Retina (tissue), 1 donor: ENCODE results near the gene COG4.
"Not testable (repeated sequence)": the region's sequence is repeated elsewhere in the genome, so short reads cannot be mapped to it uniquely, and the experiment has no call there.

Source experiments
- DNase-seq: peaks from one replicate; pipeline ENCODE4 v3.0.0-alpha.2; 2016

Gene COG4

DNA sequence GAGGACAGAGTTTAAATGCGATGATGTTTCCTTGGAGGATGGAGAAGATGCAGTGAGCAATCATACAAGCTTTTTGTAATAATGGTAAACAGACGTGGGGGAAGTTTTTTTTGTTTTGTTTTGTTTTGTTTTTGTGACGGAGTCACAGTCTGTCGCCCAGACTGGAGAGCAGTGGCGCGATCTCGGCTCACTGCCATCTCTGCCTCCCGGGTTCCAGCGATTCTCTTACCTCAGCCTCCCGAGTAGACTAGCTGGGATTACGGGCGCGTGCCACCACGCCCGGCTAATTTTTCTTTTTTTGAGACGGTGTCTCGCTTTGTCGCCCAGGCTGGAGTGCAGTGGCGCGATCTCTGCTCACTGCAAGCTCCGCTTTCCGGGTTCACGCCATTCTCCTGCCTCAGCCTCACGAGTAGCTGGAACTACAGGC is 1.1 kb upstream of the COG4 start:
- DNase-seq: not testable (repeated sequence)

DNA sequence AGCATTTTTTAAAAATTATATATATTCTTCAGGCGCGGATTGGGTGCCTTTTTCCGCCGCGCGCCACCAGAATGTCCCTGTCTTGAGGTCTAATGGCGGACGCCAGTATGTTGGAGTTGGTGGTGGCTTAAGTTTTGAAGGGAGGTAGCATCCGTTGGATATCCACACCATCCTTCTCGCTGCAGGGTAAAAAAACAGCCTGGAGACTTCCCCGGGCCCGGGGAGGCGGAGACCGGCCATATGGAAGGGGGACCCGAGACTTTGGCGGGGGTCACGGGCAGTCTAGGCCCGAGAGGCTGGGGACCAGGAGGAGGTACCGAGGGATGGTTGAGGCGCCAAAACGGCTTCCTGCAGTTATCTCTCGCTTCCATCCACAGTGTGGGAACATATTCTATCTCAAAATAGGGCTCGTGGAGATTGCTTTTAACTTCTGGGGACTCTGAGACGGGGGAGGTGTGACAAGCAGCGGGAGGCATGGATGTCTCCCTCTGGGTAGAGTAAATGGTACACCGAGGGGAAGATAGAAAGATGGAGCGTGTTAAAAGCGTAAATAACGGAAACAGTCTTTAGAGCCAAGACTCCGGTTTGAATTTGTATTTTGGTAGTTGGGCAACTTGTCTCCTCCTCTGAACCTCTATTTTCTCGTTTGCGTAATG is 517 bp upstream of the COG4 start, which contains the start of gene SF3B3:
SF3B3 (plus strand) TSS at position 74 of the 656 bp plus-strand sequence. CDS start 2,841 bp downstream, outside the sequence.
- peak; percentile 98 for DNase-seq

DNA sequence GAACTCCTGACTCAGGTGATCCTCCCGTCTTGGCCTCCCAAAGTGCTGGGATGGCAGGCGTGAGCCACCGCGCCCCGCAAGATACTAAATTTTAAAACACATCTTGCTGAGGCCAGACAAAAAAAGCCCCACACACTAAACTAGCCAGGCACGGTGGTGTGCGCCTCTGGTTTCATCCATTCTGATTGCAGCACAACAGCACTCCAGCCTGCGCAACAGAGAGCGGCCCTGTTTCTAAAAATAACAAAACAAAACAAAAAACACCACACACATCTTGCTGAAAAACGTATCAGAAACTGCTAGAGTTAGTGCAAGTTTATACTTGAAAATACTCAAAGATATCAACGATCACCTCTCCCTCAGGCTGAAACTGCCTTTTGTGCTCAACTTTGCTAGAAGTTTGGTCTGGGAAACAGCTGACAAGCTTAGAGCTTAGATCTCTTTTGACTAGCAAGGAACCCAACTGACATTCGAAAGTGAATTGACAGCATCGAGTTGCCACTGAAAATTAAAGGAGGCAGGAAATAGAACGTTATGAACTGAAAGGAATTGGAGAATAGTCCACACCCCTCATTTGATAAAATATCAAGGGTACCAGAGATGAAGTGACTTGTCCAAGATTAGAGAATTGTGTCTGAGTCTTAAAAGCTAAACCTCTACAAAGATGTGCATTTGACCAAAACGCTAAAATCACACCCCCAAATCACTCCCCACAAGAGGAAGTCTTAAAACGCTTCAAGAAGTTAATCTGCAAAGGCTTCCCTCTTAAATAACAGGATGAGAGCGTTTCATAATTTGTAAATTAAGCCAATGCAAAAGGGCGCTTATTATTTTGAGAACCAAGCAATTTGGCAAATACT is 908 bp downstream of the COG4 start:
- DNase-seq: no peak

DNA sequence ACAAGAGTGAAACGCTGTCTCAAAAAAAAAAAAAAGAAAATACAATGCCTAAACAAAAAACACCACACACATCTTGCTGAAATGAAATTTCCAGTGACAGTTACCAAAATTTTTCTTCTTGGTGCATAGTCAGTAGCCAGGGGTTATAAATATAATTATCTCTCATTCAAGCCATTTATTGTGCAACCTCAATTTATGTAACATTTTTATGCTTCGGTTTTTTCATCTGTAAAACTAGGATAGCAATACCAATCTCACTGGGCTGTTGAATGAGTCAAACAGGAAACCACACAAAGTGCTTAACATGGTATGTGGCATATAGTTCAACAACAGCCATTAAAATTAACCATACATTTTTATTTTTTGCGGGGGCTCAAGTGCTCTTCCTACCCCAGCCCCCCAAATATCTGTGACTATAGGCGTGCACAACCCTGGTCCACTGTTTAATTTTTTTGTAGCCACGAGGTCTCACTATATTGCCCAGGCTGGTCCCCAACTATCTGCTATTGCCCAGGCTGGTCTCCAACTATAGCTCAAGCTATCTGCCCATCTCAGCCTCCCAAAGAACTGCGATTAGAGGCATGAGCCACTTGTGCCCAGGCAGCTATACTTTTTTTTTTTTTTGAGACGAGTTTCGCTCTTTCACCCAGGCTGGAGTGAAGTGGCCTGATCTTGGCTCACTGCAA is 2.6 kb downstream of the COG4 start:
- DNase-seq: no peak

DNA sequence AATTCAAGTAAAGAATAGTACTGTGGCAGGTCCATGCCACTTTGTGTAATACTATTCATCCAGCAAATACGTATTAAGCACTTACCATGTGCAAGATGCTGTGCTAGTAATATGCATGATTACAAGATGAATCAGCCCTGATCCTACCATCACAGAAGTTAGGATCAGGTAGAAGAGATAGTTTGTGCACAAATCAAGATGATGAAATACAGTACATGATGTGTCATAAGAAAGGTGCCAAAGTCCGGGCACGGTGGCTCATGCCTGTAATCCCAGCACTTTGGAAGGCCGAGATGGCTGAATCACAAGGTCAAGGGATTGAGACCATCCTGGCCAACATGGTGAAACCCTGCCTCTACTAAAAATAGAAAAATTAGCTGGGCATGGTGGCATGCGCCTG is 10.9 kb downstream of the COG4 start:
- DNase-seq: no peak

DNA sequence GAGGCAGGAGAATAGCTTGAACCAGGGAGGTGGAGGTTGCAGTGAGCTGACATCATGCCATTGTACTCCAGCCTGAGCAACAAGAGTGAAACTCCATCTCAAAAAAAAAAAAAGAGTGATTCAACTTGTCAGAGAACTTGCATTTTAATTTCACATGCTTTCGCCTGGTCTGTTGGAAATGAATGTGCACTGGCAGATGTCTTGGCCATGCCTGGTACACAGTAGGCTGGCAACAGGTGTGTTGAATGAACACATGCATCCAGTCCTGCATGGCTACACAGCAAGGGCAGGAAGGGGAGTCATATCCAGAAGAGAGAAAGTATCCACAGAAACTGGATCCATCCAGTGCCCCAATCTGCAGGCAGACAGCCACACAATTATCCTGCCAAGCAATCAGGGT is 11.5 kb downstream of the COG4 start:
- no peak for DNase-seq

DNA sequence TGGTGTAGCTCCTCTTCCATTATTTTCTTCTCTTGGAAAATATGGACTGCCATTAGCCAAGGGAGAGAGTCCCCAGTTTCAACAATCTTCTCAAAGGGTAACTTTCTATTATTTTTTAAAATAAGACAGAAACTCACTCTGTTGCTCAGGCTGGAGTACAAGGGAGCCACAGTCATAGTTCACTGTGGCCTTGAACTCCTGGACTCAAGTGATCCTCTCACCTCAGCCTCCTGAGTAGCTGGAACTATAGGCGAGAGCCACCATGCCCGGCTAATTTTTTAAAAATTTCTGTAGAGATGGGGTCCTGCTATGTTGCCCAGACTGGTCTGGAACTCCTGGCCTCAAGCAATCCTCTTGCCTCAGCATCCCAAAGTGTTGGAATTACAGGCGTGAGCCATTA is 13.1 kb downstream of the COG4 start:
- DNase-seq: no peak

DNA sequence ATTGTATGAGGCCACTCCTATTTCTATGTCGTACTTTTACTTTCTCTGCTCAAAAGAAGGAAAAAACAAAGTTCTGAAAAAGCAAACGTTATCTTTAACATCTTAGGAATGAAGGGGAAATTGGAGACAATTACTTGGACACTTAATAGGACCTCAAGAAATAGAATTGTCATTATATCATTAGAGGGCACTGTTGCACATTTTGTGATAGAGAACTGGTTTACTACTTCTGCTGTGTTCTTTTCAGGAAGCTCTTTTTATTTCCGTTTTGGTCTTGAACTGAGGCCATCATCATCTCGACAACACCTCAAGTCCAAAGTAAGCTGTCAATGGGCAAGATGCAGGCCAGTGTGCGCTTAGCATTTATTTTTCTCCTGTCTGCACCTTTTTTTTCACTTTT is 14.6 kb downstream of the COG4 start:
- DNase-seq: no peak

DNA sequence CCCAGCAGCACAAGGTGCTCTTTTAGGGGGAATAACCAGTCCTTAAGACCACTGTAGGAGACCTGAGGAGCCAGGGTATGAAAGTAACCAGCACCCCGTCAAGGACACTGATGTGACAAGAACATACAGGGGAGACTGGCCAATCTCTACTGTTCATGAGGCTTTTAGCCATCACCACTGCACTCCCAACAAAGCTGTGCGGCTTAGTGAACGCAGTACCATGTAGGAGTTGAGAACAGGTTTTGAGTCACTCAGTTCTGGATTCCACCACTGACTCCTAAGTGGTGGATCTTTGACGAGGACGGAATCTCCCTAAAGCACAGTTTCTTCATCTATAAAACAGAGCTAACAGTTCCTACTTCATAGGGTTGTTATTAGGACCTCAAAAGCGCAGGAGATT is 26.8 kb downstream of the COG4 start:
- DNase-seq: no peak

DNA sequence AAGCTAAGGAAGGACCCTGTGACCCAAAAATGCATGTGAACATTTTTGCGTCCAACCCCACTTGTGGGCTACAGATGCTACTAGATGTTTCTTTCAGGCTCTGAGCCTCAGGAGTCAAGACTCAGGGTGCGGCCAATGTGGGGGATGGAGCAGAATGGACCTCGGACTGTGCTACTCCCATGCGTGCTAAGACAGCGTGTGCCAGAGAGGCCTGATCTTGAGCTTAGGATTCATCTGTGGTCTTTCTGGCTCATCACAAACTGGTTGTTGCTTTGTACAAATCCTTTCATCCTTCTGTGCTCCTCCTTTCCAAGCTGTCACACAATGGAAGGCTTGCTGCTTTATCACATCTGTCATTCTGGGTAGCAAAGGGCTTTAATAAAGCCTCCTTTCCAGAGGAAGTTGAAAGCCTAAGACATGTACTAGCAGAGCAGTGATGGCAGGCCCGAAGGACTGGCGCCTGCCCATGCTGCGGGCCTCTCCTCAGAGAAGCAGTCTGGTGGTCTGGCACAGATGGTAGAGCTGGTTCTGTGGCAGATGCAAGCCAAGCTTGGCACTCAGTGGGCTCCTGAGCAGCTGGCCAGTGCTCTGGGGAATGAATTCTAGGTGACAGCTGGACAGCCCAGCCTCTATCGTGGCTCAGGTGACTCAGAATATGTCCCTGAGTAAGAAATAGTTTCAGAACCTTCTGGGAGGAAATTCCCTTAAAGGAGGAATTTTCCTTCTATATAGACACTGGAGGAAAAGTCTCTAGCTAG is 27.8 kb downstream of the COG4 start:
- DNase-seq: no peak

DNA sequence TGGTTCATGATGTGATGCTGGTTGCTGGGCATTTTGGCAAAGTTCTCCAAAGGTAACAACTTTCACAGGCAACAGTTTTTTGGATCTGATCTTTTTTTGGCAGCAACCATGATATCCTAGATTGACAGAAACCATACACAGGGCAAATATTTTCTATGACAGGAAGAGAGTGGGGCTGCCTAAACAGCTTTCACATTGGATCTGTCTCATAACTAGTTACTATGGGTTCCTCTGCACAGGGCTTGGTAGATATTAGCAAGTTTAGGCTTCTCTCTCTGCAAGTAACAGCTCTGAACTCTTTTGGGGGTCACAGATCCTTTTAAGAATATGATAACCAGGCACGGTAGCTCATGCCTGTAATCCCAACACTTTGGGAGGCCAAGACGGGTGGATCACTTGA is 28.6 kb downstream of the COG4 start:
- DNase-seq: no peak

DNA sequence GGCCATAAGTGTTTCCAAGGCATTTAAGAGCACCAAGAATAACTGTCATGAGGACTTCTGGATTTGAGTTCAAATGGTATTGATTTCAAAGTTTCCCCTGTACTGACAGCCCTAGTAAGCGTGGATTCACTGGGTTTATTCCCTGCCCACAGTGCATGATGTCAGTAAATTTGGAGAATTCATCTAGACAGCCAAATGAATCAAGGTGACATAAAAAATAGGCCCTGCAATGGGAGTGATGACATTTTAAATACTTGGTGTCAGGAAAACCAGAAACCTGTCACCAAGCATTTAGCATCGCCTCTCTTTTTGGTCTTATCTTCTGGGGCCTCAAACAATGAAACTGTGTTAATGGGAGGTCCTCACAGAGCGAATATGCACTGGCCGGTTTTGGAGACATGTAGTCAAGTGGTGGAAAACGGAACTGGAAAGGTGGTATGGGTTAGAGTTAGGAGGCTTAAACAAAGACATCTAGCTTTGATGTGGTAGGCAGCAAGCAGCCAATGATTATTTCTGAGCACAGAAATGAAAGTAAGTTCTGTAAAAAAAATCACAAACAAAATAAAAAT is 29.1 kb downstream of the COG4 start:
- DNase-seq: no peak

DNA sequence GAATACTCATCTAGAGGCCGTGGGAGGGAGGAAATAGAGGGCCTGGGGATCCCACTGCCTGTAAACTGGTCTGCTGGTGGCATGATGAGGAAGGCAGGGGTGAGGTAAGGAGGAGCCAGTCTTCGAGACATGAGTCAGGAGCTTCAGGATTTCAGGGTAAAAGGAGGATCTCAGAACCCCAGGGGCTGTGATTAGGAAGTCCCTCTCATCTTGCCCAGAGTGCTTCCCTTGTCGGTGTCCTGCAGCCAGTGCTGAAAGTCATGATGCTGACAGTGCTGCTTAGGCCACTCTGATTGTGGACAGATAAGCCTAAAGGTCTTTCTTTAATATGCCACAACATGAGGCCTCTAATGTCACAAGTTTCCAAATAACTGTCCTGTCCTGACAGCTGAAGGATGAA is 29.6 kb downstream of the COG4 start:
- DNase-seq: no peak

DNA sequence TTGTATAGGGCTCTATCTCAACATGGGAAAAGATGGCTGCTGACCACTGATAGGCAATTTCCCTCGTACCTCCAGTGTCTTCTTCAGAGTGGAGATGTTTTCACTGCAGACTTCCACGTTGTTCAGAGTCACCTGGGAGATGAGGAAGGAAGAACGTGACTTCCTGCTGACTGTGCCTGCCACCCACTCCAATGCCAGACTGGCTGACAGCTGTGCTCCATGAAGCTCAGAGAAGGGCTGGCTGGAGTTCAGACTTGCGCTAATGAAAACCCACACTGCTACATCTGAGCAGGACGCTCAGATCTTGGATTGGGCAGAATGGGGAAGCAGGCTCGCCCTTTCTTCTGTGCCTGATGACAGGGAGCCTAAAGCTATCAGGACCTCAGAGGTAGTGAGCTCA is 33.1 kb downstream of the COG4 start:
- no peak for DNase-seq

DNA sequence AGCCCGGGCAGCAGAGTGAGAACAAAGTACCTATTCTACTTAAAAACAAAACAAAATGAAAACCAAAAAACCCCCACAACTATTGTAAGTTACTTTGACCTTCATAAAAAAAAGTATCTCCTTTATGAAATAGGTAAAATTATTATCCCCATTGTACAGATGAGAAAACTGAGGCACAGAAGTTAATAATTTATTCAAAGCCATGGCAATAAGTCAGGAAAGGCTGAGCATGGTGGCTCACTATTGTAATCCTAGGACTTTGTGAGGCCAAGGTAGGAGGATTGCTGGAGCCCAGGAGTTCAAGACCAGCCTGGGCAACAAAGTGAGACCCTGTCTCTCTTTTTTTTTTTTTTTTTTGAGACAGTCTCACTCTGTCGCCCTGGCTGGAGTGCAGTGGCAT is 38.5 kb downstream of the COG4 start:
- no peak for DNase-seq

DNA sequence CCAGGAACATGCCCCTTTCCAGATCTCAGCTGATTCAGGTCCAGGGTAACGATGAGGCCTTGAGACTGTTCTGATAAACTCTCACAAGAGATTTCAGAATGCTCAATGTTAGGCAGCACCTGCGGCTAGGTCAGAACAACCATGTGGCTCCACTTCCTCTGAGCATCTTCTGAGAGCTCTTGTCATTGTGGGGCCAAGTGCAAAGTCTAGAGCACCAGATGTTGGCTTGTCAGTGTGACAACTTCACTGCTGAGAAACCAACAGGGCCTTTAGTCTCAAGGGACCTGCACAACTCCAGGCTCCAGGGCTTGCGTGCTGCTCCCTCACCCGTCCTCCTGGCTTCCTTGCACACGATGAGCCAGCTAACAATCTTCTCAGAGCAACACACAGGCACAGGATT is 39.9 kb downstream of the COG4 start:
- DNase-seq: no peak

DNA sequence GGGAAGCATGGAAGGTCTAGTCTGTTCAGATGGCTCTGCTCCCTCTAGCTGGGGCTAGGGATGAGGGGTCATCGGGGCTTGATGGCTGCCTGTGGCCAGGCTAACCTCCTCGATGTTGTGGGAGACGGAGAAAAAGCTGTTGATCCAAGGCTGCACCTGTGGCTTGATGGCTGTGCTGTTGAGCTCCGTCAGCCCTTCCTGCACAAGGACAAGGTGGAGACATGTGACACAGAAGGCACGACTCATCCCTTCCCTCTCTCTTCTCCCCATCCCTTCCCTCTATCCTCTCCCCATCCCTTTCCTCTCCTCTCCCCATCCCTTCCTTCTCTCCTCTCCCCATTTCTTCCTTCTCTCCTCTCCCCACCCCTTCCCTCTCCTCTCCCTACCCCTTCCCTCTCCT is 40.7 kb downstream of the COG4 start:
- DNase-seq: no peak

DNA sequence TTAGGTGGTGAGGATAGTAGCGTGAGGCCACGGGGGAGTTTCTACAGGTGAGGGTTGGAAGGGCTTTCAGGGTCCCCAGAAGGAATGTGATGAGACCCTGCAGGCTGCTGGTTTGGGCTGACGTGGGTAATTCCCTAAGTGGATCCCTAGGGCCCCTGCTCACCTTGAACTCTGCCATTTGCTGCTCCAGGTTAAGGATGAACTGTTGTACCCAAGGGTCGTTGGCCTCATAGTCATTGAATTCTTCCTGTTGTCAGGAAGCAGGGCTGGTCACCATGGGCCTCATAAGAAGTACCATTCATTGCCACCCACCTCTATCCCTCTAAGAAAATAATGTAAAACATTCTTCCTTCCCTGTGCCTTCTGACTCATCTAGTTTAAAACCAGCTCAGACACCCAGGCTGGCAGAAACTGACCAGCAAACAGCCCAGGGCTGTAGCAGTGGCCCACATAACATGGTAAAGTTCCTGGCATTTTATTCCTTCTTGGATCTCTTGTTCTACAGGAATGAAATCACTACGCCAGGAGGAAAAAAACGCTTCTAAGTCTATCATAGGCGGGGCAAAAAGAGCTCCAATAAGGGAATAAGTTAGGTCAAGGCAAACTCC is 41.3 kb downstream of the COG4 start:
- DNase-seq: no peak

DNA sequence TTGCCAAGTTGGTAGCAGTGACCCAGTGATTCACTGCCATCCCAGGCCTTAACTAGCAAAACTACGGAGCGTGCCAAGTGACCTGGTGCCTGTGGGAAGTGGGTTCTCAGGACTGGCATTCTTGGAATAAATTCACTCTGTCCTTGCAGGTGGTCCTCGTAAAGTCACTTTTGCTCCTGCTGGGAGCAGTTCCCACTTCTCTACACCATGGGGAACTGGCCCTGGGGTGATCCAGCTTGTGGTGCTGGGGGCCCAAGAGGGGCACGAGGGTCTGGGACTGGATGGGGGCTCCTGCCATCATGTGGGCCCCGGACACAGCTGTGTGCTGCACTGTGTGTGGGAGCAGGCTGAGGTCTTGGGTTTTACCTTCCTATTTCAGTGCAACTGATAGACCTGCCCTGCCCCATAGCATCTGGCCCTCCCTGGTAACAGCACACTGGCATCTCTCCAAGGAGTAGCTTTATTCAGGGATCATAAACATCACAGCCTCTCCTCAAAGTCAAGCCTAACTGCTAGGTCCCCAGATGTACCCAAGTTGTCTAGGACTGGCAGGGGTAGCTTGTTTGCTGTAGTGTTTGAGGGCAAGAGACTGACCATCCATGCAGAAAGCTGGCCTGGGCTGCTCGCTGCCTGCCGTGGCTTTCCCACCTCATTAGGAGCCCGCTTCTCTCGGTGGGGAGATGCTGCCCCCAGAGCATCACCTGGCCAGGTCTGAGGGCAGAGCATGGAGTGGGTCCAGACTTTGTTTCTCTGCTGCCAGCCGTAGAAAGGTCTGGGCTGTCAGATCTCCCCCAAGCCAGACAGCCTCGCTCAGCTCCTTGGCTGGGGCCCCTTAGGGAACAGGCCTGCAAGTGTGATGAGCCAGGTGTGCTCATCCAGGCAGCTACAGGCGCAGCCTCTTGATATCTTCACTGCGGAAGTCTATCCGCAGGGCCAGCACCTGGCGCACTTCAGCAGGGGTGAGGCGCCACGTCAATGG is 42.9 kb downstream of the COG4 start:
- no peak for DNase-seq

DNA sequence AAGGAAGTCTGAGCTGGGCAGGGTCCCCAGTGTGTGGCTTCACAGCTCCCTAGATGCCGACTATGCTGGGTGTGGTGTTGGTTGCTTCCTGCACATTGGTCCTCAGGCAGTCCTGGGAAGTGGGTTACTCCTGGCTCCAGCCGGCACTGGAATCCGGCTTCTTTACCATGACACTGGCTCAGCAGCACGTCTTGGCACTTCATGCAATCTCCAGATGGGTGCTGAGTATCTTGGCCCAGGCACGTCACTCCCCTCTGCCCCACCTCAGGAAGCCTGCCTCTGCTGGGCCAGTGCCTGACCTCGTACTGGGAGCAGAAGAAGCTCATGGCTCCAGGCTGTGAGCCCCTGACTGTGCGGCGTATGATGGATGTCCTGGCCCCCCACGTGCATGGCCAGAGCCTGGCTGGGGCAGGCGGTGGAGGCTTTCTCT is 44.4 kb downstream of the COG4 start:
- DNase-seq: no peak

DNA sequence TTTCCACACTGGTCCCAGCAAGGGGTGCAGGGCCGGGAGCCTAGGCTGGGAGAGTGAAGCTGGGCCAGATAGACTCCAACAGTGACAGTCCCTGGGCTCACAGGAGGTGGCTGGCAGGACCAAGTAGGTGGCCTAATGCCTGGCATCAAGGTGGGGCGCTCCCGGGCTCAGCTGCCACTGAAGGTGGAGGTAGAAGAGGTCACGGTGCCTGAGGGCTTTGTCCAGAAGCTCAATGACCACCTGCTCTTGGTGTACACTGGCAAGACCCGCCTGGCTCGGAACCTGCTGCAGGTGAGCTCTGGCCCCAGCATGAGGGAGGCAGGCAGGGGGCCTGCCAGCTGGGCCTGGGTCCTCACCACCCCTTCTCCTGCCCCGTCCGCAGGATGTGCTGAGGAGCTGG is 45.2 kb downstream of the COG4 start:
- no peak for DNase-seq
